GM19467 (cell line): Measurements from ENCODE around the gene C5orf24.
A peak's percentile ranks its signal among the peaks of the same experiment; 100 is the strongest.

Experiments
- ATAC-seq: cut with Tn5 transposase; IDR thresholded peaks from one replicate; pipeline ENCODE4 v1.9.1; 2021; ENCODE audit warnings: mild to moderate bottlenecking, moderate library complexity; ENCODE audit not compliant: unreplicated experiment

C5orf24 gene

DNA sequence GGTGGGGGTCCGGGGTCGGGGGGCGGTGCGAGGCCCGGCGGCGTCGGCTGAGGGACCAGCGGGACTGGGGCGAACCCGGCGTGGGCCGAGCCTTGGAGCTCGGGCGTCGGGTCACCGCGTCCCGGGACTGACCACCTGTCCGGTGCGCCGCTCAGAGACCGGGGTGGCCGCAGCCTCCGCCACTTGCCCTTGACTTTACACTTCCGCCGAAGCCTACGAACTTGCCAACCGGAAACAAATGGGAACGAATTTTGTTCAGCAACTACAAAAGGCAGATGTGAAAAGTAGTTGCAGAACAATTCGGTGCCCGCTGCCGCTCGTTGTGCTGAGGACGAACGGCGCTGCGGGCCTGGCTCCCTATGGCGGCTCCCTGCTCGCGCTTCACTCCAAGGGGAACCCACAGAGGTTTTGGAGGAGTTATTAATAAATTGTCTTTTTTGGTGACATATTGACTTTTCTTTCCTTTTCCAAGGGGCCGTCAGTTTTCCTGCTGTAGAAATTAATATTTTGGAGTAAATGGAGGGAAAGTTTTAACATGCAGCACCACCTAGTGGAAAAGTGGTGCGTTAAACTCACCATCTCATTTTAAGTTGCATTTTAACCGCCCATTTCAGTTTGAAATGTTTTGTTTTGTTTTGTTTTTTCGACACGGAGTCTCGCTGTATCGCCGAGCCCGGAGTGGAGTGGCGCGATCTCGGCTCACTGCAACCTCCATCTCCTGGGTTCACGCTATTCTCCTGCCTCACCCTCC lies 59.7 kb downstream of the C5orf24 start:
- peak; percentile 33 for ATAC-seq

DNA sequence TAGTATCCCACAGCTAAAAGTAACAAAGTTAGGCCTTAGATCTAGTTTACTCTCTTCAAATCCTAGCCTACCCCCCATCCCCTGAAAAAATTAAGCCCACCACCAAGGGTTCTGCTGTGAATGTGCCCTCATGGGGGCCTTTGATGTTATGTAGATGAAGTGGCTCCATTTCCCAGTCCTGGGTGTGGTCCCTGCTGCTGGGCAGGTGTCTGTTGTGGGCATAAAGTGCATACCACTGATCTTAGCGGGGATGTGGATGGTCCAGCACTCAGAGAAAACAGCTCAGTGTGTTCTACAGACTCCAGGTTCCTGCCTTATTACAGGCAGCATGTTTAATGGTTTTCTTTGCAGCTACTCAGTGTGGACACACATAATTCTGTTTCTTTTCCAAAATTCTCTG lies 61.0 kb downstream of the C5orf24 start:
- ATAC-seq, result no peak
